ENCODE measurements around the gene ATAD1. TPM values are rescaled to one million over a fixed set of nuclear protein-coding genes. Genes with fewer than 3 reads are reported as not detected.
"Not testable (repeated sequence)": the region's sequence is repeated elsewhere in the genome, so short reads cannot be mapped to it uniquely, and the experiment has no call there.

Gene ATAD1
- total RNA-seq, 1 experiment from 2014 or later, result 48.8 TPM

DNA sequence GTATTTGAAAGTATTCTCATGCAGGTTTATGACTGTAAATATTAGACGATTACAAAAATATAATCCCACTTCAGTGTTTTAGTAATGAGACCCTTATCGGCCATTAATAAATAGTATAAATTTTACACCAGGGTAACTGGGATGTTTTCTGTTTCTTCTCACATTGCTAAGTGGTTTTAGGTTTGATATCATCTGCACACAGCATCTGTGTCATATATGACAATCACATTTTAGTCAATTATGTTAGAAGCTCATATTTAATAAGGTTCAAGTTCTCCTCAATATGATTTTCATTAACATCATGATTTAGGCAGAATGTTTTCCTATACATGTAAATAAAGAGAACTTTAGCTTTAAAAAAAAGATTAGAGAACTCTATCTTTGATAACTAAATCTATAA lies 66.8 kb downstream of the ATAD1 start:
- no peaks in the 10 kb centered on the region for H3K27me3 ChIP-seq (replicated peaks; ENCODE audit: control insufficient read depth, insufficient read depth, low read length)
- ChIA-PET CTCF (no interaction called here), POLR2A (no interaction called here)
- no peaks in the 10 kb centered on the region for H3K9me3 ChIP-seq
- Mint-ChIP-seq H3K27ac (ENCODE audit: unreplicated experiment) (no peak overlapping the region), H3K27me3 (ENCODE audit: insufficient read depth, unreplicated experiment) (no peaks in the 10 kb centered on the region), H3K4me3 (ENCODE audit: unreplicated experiment) (no peak overlapping the region), H3K9me3 (ENCODE audit: unreplicated experiment) (no peaks in the 10 kb centered on the region), H3K4me1 (ENCODE audit: low read depth, unreplicated experiment) (no peaks in the 10 kb centered on the region), H3K36me3 (ENCODE audit: insufficient read depth, unreplicated experiment) (peaks cover 16% of the 10 kb centered on the region)
- intact Hi-C loops (cut with micrococcal nuclease; ENCODE audit: unreplicated experiment), result no loop called here
- no peaks in the 10 kb centered on the region for H3K36me3 ChIP-seq (ENCODE audit: control insufficient read depth, insufficient read depth, low read length)
- no peaks in the 10 kb centered on the region for H3K4me1 ChIP-seq
- TF ChIP-seq, protein P1, sequence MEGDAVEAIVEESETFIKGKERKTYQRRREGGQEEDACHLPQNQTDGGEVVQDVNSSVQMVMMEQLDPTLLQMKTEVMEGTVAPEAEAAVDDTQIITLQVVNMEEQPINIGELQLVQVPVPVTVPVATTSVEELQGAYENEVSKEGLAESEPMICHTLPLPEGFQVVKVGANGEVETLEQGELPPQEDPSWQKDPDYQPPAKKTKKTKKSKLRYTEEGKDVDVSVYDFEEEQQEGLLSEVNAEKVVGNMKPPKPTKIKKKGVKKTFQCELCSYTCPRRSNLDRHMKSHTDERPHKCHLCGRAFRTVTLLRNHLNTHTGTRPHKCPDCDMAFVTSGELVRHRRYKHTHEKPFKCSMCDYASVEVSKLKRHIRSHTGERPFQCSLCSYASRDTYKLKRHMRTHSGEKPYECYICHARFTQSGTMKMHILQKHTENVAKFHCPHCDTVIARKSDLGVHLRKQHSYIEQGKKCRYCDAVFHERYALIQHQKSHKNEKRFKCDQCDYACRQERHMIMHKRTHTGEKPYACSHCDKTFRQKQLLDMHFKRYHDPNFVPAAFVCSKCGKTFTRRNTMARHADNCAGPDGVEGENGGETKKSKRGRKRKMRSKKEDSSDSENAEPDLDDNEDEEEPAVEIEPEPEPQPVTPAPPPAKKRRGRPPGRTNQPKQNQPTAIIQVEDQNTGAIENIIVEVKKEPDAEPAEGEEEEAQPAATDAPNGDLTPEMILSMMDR (IDR thresholded peaks at IDR 0.05; ENCODE audit: insufficient read depth in 1 of 2, low read depth in 1 of 2, low read length in 1 of 2, severe bottlenecking in 1 of 2, unreplicated experiment in 1 of 2), result no peak
- no peak overlapping the region for H3K4me3 ChIP-seq (ENCODE audit: low read depth, low read length)
- DNase-seq, result no peak
- BruUV-seq (replicated peaks), result no TSS peak

DNA sequence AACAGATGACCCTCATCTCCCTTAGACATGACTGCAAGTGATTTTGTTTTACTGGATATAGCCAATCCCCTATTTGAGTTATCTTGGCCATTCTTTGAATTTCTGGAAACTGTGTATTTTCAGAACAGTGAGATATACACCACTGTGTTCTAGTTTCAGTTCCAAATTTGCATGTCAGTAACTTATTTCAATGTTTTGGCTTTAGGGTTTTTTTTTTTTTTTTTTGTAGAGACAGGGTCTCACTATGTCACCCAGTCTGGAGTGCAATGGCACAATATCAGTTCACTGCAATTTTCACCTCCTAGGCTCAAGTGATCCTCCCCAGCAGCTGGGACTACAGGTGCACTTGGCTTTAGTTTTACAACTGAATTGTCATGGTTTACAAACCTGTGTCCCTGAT lies 67.2 kb downstream of the ATAD1 start:
- CTCF ChIA-PET, result no interaction called here
- H3K36me3 ChIP-seq (ENCODE audit: control insufficient read depth, insufficient read depth, low read length), result no peaks in the 10 kb centered on the region
- Mint-ChIP-seq H3K36me3 (ENCODE audit: insufficient read depth, unreplicated experiment) (peaks cover 11% of the 10 kb centered on the region), H3K4me3 (ENCODE audit: unreplicated experiment) (no peak overlapping the region), H3K27ac (ENCODE audit: unreplicated experiment) (no peak overlapping the region), H3K27me3 (ENCODE audit: insufficient read depth, unreplicated experiment) (no peaks in the 10 kb centered on the region), H3K9me3 (ENCODE audit: unreplicated experiment) (no peaks in the 10 kb centered on the region), H3K4me1 (ENCODE audit: low read depth, unreplicated experiment) (no peaks in the 10 kb centered on the region)
- DNase-seq, result no peak
- no peak overlapping the region for H3K4me3 ChIP-seq (ENCODE audit: low read depth, low read length)
- intact Hi-C loops (cut with micrococcal nuclease; ENCODE audit: unreplicated experiment), result no loop called here
- H3K9me3 ChIP-seq, result no peaks in the 10 kb centered on the region
- BruUV-seq (replicated peaks), result no TSS peak
- POLR2A ChIA-PET, result no interaction called here
- TF ChIP-seq, protein P1 (IDR thresholded peaks at IDR 0.05; ENCODE audit: insufficient read depth in 1 of 2, low read depth in 1 of 2, low read length in 1 of 2, severe bottlenecking in 1 of 2, unreplicated experiment in 1 of 2), result no peak
- H3K27me3 ChIP-seq (replicated peaks; ENCODE audit: control insufficient read depth, insufficient read depth, low read length), result no peaks in the 10 kb centered on the region
- H3K4me1 ChIP-seq, result no peaks in the 10 kb centered on the region

DNA sequence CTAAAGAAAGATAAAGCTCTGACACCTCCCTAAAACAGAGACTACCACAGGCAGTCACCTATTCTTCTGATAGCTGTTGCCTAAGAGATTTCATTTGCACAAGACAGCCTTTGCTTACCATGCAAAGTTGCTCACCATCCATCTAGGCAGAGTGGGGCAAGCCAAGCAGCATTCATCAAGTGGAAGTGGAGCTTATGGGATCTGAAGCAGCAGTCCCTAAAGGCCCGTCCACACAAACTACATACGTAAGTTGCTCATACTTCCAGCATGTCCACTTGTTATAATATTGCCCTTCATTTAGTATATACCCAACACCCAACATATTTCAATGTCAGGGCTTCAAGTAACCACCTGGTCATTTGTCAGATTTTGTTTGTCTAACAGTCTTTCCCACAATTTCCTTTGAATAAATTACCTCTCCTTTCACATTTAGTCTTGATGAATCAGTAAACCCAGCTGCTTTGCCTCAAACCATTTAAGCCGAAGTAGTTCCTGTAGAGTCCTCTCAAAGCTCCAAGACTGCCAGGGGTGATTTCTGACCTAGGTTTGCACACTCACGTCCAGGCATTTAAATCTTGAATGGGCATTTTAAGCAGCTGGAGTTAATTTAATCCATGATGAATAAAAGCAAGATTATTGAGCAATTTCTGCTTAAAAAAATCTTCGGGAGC lies 67.9 kb downstream of the ATAD1 start:
- Histone ChIP-seq H3K27me3 (replicated peaks; ENCODE audit: control insufficient read depth, insufficient read depth, low read length) (no peaks in the 10 kb centered on the region), H3K36me3 (ENCODE audit: control insufficient read depth, insufficient read depth, low read length) (no peaks in the 10 kb centered on the region; the same call in 1 of the 2 replicates), H3K4me1 (no peaks in the 10 kb centered on the region), H3K4me3 (ENCODE audit: low read depth, low read length) (no peak overlapping the region), H3K9me3 (no peaks in the 10 kb centered on the region)
- intact Hi-C loops (cut with micrococcal nuclease; ENCODE audit: unreplicated experiment), result no loop called here
- Mint-ChIP-seq H3K4me1 (ENCODE audit: low read depth, unreplicated experiment) (no peaks in the 10 kb centered on the region), H3K27ac (ENCODE audit: unreplicated experiment) (no peak overlapping the region), H3K4me3 (ENCODE audit: unreplicated experiment) (no peak overlapping the region), H3K36me3 (ENCODE audit: insufficient read depth, unreplicated experiment) (peaks cover 9% of the 10 kb centered on the region), H3K27me3 (ENCODE audit: insufficient read depth, unreplicated experiment) (no peaks in the 10 kb centered on the region), H3K9me3 (ENCODE audit: unreplicated experiment) (no peaks in the 10 kb centered on the region)
- BruUV-seq (replicated peaks), result no TSS peak
- no peak for DNase-seq
- TF ChIP-seq, protein P1 (IDR thresholded peaks at IDR 0.05; ENCODE audit: insufficient read depth in 1 of 2, low read depth in 1 of 2, low read length in 1 of 2, severe bottlenecking in 1 of 2, unreplicated experiment in 1 of 2), result no peak
- CTCF ChIA-PET, result no interaction called here
- POLR2A ChIA-PET, result no interaction called here

DNA sequence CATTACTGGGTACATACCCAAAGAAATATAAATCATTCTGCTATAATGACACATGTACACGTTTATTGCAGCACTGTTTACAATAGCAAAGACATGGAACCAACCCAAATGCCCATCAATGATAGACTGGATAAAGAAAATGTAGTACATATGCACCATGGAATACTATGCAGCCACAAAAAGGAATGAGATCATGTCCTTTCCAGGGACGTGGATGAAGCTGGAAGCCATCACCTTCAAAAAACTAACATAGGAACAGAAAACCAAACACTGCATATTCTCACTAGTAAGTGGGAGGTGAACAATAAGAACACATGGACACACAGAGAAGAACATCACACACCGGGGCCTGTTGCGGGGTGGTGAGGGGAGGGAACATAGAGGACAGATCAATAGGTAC lies 69.8 kb downstream of the ATAD1 start:
- H3K4me1 Mint-ChIP-seq (ENCODE audit: low read depth, unreplicated experiment); H3K36me3 ChIP-seq (ENCODE audit: control insufficient read depth, insufficient read depth, low read length); H3K36me3 Mint-ChIP-seq (ENCODE audit: insufficient read depth, unreplicated experiment); BruUV-seq (replicated peaks); H3K27me3 Mint-ChIP-seq (ENCODE audit: insufficient read depth, unreplicated experiment); H3K27me3 ChIP-seq (replicated peaks; ENCODE audit: control insufficient read depth, insufficient read depth, low read length); H3K9me3 ChIP-seq; H3K27ac Mint-ChIP-seq (ENCODE audit: unreplicated experiment); H3K4me1 ChIP-seq; H3K9me3 Mint-ChIP-seq (ENCODE audit: unreplicated experiment); H3K4me3 Mint-ChIP-seq (ENCODE audit: unreplicated experiment); DNase-seq; intact Hi-C loops (cut with micrococcal nuclease; ENCODE audit: unreplicated experiment); H3K4me3 ChIP-seq (ENCODE audit: low read depth, low read length); CTCF ChIA-PET; POLR2A ChIA-PET: not testable (repeated sequence)
